Osteocyte (in vitro differentiated cells): ENCODE data around the gene TXNRD2. TPM values are rescaled to one million over a fixed set of nuclear protein-coding genes. Genes with fewer than 3 reads are reported as not detected.
"Not testable (repeated sequence)": the region's sequence is repeated elsewhere in the genome, so short reads cannot be mapped to it uniquely, and the experiment has no call there.

Experiments used
- DNase-seq: peaks from one replicate; pipeline ENCODE4 v3.0.0; 2021; ENCODE audit warnings: mixed read lengths; ENCODE audit not compliant: unreplicated experiment; ENCODE audit errors: extremely low spot score
- H3K27ac Mint-ChIP-seq: one replicate; pipeline ENCODE4 v1.8.0; 2021; ENCODE audit warnings: mild to moderate bottlenecking, mixed read lengths; ENCODE audit not compliant: unreplicated experiment
- H3K27me3 Mint-ChIP-seq: one replicate; pipeline ENCODE4 v1.8.0; 2021; ENCODE audit warnings: mixed read lengths; ENCODE audit not compliant: unreplicated experiment
- H3K36me3 Mint-ChIP-seq: one replicate; pipeline ENCODE4 v1.8.0; 2021; ENCODE audit warnings: mixed read lengths; ENCODE audit not compliant: unreplicated experiment
- H3K4me1 Mint-ChIP-seq: one replicate; pipeline ENCODE4 v1.8.0; 2021; ENCODE audit warnings: mixed read lengths; ENCODE audit not compliant: unreplicated experiment
- H3K4me3 Mint-ChIP-seq: one replicate; pipeline ENCODE4 v1.8.0; 2021; ENCODE audit warnings: mild to moderate bottlenecking, moderate library complexity, mixed read lengths; ENCODE audit not compliant: unreplicated experiment
- H3K9me3 Mint-ChIP-seq: one replicate; pipeline ENCODE4 v1.8.0; 2021; ENCODE audit warnings: mixed read lengths; ENCODE audit not compliant: unreplicated experiment
- total RNA-seq: library from RNA; stranded (reverse); gene quantifications from 2 replicates; pipeline ENCODE4 v1.2.1, GENCODE V29; 2021
- TF ChIP-seq, protein P1 (sequence below): fragments of 200-600 bp; sonication (generic); IDR thresholded peaks from 2 replicates; pipeline ENCODE4 v1.5.0; 2021; ENCODE audit warnings: antibody characterized with exemption, mild to moderate bottlenecking, moderate library complexity

TXNRD2 gene
- total RNA-seq, 1 donor from 2014 or later, result 12.6 TPM

DNA sequence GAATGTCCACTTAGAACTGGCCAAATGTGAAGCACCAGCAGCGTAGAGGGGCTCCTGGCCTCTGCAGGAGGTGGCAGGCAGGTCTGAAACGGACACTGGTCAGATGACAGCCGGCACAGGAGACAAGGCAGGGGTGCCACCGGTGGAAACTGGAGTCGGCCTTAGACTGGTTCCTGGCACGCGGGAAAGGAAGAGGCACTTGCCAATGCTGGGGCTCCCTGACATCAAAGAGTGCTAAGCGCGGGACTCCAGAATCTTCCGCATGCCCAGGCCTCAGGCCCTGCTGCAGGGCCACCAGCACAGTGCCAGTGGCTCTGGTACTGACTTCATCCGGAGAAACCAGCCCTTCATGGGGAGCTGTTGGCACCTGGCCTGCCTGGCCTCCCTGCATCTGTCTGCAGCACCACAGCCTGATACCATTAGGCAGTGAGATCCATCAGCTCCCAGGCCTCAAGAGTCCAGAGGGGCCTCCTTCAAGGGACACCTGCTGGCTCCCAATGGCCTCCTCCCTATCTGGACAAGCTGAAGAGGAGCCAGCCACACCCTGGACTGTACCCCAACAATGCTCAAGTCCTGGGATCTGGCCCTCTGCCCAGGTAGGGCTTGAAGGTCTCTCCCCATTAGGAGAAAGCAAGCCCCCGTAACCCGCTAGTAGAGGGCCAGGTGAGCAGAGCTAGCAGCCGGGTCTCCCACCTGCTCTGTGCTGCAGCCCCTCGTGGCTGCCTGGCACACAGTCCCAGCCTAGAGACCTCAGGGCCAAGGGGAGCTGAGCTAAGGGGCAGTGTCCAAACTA, 57.3 kb downstream of the TXNRD2 start:
- TF ChIP-seq, protein P1, sequence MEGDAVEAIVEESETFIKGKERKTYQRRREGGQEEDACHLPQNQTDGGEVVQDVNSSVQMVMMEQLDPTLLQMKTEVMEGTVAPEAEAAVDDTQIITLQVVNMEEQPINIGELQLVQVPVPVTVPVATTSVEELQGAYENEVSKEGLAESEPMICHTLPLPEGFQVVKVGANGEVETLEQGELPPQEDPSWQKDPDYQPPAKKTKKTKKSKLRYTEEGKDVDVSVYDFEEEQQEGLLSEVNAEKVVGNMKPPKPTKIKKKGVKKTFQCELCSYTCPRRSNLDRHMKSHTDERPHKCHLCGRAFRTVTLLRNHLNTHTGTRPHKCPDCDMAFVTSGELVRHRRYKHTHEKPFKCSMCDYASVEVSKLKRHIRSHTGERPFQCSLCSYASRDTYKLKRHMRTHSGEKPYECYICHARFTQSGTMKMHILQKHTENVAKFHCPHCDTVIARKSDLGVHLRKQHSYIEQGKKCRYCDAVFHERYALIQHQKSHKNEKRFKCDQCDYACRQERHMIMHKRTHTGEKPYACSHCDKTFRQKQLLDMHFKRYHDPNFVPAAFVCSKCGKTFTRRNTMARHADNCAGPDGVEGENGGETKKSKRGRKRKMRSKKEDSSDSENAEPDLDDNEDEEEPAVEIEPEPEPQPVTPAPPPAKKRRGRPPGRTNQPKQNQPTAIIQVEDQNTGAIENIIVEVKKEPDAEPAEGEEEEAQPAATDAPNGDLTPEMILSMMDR, result no peak
- Mint-ChIP-seq H3K9me3 (no peaks in the 10 kb centered on the region), H3K27me3 (no peaks in the 10 kb centered on the region), H3K4me3 (no peak overlapping the region), H3K4me1 (peaks cover 48% of the 10 kb centered on the region), H3K36me3 (no peaks in the 10 kb centered on the region), H3K27ac (no peak overlapping the region)
- DNase-seq, result no peak

DNA sequence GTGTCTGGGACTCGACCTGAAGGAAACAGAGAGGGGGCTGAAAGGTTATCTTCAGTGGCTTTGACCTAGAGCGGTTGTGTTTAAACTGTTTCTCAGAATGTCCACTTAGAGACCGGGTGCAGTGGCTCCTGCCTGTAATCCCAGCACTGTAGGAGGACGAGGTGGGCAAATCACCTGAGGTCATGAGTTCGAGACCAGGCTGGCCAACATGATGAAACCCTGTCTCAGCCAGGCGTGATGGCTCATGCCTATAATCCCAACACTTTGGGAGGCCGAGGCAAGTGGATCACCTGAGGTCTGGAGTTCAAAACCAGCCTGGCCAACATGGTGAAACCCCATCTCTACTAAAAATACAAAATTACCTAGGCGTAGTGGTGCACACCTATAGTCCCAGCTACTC, 58.2 kb downstream of the TXNRD2 start:
- H3K9me3 Mint-ChIP-seq, H3K36me3 Mint-ChIP-seq, DNase-seq, H3K4me3 Mint-ChIP-seq, H3K27me3 Mint-ChIP-seq, H3K27ac Mint-ChIP-seq: not testable (repeated sequence)
- peaks cover 56% of the 10 kb centered on the region for H3K4me1 Mint-ChIP-seq

DNA sequence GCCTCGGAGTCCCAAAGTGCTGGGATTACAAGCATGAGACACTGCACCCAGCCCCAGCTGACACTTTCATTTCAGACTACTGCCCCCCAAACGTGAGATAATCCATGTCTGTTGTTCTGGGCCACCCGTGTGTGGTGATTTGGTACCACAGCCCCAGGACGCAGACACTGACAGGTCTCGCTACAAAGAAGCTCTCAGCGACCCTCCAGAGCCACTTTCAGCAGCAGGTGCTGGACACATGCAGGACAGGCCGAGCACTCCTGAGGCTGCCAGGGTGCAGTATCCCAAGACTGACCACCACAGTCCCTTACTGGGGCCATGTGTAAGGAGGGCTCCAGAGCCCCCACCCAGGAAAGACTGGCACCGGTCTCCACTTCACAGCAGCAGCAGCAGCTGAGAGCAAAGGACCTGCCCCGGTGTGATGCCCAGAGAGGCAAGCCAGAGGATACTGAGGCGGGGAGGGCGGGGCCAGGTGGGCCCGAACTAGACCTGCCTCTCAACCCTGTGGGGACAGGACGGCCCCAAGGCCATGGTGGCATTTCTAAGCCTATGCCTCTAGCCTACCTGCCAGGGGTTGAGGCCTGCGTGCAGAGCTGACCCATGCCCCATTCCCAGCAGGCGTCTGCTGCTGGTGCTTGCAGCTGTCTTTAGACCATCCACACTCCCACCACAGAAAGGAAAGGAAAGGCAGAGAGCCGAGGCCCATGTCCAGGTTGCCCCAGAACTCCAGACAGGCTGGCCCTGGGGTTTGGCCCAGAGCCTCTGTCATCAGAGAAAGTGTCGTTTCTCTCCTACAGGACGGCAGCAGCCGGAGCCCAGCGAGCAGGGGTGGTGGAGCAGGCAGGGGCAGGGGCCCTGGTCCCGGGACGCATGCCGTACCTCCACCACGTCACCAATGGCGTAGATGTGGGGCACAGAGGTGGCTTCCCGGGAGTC, 58.9 kb downstream of the TXNRD2 start:
- TF ChIP-seq, protein P1, result no peak
- DNase-seq, result no peak
- H3K9me3 Mint-ChIP-seq, result no peaks in the 10 kb centered on the region
- H3K4me1 Mint-ChIP-seq, result peaks cover 64% of the 10 kb centered on the region
- no peaks in the 10 kb centered on the region for H3K36me3 Mint-ChIP-seq
- peak overlapping the region; percentile 94 for H3K27ac Mint-ChIP-seq
- no peak overlapping the region for H3K4me3 Mint-ChIP-seq
- H3K27me3 Mint-ChIP-seq, result no peaks in the 10 kb centered on the region

DNA sequence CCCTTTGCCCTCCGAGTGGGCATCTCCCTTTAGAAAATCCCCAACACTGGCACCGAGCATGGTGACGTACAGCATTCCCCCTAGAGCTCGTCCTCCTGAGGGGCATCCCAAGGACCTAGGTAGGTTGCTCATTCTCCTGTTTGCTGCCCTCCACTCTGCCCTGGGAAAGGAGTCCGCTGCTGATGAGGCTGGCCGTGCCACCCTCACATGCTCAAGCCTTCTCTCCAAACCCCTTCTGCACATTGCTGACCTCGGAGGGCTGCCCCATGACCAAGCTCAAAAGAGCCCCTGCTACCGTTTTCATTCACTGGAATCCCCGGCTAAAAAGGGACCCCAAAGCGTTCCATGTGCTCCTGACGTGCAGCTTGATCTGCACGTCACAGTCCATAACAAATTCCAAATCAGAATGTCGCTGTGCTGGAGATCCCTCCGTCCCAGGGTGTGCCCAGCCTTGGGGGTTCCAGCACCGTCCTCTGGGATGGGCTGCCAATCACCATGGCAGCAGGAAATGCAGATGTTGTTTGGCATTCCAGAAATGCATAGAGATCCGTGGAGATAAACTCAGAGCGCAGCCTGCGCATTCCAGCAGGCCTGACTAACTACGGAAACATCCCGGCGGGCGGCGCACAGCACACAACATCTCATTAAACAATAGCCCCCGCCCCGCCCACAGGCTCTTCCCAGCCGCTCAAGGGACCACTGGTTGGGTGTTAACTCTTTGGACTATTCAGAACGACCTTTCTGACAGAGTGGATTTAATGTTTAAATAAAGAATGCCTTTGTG, 60.6 kb downstream of the TXNRD2 start:
- peak overlapping the region; percentile 94 for H3K27ac Mint-ChIP-seq
- TF ChIP-seq, protein P1, result no peak
- peak; percentile 94 for DNase-seq
- H3K36me3 Mint-ChIP-seq, result no peaks in the 10 kb centered on the region
- peaks cover 65% of the 10 kb centered on the region for H3K4me1 Mint-ChIP-seq
- H3K9me3 Mint-ChIP-seq, result no peaks in the 10 kb centered on the region
- no peaks in the 10 kb centered on the region for H3K27me3 Mint-ChIP-seq
- peak overlapping the region; percentile 42 for H3K4me3 Mint-ChIP-seq

DNA sequence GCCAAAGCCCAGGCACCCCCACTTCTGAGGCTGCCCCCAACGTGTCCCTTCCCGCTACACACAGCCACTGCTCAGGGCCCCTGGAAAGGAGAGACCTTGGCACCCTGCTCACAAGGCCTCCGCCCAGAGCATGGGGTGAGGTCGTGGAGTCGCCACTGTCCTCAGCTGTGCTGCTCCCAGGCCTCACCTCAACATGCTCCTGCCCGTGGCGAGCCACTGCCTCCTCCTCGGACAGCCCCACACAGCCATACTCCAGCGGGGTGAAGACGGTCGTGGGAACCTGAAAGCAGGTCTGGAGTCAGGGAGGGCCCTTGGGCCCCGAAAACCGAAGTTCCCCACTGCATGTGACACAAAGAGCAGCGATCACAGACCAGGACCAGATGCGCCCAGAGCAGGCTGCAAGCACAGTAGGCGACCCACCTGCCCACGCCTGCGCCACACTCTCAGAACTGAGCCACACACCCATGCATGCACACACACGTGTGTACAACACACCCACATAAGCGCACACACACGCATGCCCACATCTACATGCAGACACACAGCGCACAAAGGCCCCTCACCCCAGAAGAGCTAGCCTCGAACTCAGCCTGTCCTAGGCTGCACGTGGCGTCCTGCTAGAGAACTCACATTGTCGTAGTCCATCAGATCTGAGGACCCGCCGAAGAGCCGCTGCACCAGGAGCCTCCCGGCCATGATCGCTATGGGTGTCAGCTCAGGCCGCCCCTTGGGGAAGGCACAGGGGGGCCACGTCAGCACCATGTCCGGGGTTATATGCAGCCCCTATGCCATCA, 61.4 kb downstream of the TXNRD2 start:
- Mint-ChIP-seq H3K36me3 (no peaks in the 10 kb centered on the region), H3K27ac (peak overlapping the region; percentile 94), H3K4me3 (no peak overlapping the region), H3K9me3 (no peaks in the 10 kb centered on the region), H3K27me3 (no peaks in the 10 kb centered on the region), H3K4me1 (peaks cover 66% of the 10 kb centered on the region)
- no peak for DNase-seq
- TF ChIP-seq, protein P1, result no peak
